Liver (tissue), 3 donors: ENCODE data around the gene PDCD1.

Experiments
- CTCF ChIP-seq: fragments of 150-350 bp; IDR thresholded peaks from 2 replicates; pipeline ENCODE4 v1.5.1; 2017; ENCODE audit warnings: improper control_type of control experiment, low read depth, low read length; ENCODE audit not compliant: missing input control
- GABPA ChIP-seq, 2 donors: IDR thresholded peaks in 1 of 2; conservative IDR thresholded peaks in 1 of 2; 2 replicates each; pipeline ENCODE4 v1.6.1; 2016; ENCODE audit warnings: antibody characterized with exemption in 2 of 2, mild to moderate bottlenecking in 1 of 2, moderate library complexity in 1 of 2
- RAD21 ChIP-seq, 2 donors: IDR thresholded peaks; 2 replicates each; pipeline ENCODE4 v1.6.1; 2016; ENCODE audit warnings: antibody characterized with exemption in 2 of 2, mild to moderate bottlenecking in 2 of 2
- TAF1 ChIP-seq: conservative IDR thresholded peaks from 2 replicates; pipeline ENCODE4 v1.6.1; 2016; ENCODE audit warnings: antibody characterized with exemption, mild to moderate bottlenecking
- donor health status: healthy.
- donor health status: healthy.

GRCh38 chr2:241906826-241907570, 48.3 kb upstream of the PDCD1 start:
- TF ChIP-seq CTCF (no peak), TAF1 (no peak), RAD21 (IDR thresholded peaks at IDR 0.05) (no peak), GABPA (IDR thresholded peaks at IDR 0.05 in 1 of 2, conservative IDR thresholded peaks at IDR 0.05 in 1 of 2) (no peak)
